GM12874 (cell line): ENCODE measurements around the gene EXOC7.

Experiments used
- CTCF ChIP-seq: IDR thresholded peaks from 2 replicates; pipeline ENCODE4 v1.5.1; 2011; ENCODE audit warnings: low read depth, mild to moderate bottlenecking, control low read depth, low read length, moderate library complexity; ENCODE audit not compliant: insufficient read depth

Gene EXOC7

DNA sequence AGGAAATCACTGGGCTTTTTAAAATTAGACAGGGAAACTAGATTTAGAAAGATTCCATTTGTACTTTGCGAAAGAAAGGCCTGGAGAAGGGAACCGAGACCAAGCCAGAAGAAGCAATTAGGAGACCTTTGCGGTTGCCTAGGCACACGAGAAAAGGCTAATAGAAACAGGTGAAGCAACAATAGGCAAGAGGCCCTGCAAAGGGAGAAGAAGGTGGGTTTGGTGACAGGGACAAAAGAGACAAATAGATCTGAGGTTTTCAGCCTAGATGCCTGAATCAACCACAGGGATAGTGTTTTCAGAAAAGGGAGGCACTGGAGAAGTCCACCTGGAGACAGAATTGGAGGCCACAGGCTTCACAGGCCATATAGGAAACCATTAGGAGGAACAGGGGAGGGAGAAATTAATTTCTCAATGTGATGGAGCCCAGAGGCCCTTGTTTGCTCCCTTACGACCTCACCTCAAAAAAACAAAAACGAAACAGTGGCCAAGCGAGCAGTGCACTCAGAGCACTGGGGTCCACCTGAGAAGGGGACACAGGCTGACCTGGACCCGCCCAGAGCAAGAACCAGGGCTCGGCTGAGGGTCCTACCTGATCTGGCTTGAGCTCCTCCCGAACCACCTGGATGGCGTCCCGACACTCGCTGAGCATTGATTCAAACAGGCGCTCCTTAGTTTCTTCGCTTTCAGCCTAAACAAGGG is 53.6 kb downstream of the EXOC7 start:
- no peak for TF ChIP-seq CTCF

GRCh38 chr17:76049239-76049638 is 54.3 kb downstream of the EXOC7 start:
- no peak for TF ChIP-seq CTCF

GRCh38 chr17:76048711-76049110 is 54.9 kb downstream of the EXOC7 start:
- TF ChIP-seq CTCF, result no peak

GRCh38 chr17:76048025-76048605 is 55.5 kb downstream of the EXOC7 start:
- TF ChIP-seq CTCF, result no peak

DNA sequence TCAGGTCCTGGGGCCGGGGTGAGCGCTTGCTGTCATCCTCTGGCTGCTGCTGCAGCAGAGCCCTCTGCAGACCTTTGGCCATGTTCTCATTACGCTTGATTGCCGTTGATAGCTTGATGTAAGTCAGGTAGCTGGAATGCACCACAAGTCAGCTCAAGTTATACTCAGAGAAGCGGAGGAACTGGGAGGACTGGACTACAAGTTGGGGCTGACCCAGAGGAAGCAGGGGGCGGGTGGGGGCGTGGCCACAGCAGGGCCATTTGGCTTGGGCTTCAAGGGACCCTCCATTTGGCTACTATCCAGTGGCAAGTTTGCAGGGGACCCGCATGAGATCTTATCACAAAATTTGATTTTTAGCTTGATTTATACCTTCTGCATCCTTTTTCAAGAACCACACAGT is 57.5 kb downstream of the EXOC7 start:
- TF ChIP-seq CTCF, result no peak

DNA sequence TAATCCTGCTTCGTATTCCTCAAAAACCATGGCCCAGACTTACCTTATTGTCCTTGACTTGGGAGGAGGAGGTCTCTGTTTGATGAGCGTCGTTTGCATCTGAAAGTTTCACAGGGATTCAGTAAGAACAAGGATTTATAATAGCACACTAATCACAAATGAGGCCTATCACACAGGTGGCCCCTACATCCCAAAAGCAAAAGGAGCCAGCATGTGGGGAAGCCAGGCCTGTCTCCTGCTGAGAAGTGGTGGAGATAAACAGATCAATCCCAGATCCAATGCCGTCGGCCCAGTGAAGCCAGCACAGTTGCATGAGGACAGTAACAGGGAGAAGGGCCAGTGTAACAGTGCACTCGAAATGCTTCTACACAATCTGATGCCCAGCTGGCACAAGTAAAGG is 63.2 kb downstream of the EXOC7 start:
- no peak for TF ChIP-seq CTCF

DNA sequence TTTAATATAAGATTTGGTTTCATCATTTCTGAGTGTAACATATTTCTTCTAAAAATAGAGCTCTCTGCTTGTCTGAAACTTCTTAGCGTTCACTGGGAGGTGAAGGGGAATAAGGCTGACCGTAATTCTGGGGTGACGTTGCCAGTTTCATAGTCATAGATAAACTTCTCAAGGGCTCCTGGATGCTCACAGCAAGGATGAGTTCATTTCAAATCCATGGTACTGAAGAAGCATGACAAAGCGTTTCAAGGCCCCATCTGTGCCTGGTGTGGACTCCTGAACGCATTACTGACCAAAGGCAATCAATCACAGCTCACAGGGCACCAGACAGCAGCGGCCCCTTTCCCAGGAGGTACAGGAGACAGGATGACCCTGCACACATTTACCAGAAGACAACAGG is 64.5 kb downstream of the EXOC7 start:
- TF ChIP-seq CTCF, result no peak
